Measurements from ENCODE around the gene ASTL.
"Not testable (repeated sequence)": the region's sequence is repeated elsewhere in the genome, so short reads cannot be mapped to it uniquely, and the experiment has no call there.

ASTL gene

GRCh38 chr2:96095116-96095636 lies 43.1 kb downstream of the ASTL start:
- no peak for DNase-seq

- DNase-seq = no peak
These were observed 44.8 kb downstream of the ASTL start for GRCh38 chr2:96093528-96093927.

- no peak for DNase-seq
These were observed 45.4 kb downstream of the ASTL start for GRCh38 chr2:96092951-96093350.

GRCh38 chr2:96092573-96092877 lies 45.8 kb downstream of the ASTL start:
- no peak for DNase-seq

- no peak for DNase-seq
These were observed 46.4 kb downstream of the ASTL start for GRCh38 chr2:96091711-96092572.

- no peak for DNase-seq
These were observed 47.1 kb downstream of the ASTL start for GRCh38 chr2:96091141-96091710.

- DNase-seq = peak; percentile 4
These were observed 47.9 kb downstream of the ASTL start for GRCh38 chr2:96090196-96090926.

GRCh38 chr2:96089356-96090195 lies 48.7 kb downstream of the ASTL start:
- no peak for DNase-seq

GRCh38 chr2:96088340-96089335 lies 49.7 kb downstream of the ASTL start:
- DNase-seq = no peak

- DNase-seq = no peak
These were observed 51.2 kb downstream of the ASTL start for GRCh38 chr2:96087130-96087529.

GRCh38 chr2:96085541-96086355 lies 52.6 kb downstream of the ASTL start:
- DNase-seq = no peak

GRCh38 chr2:96084858-96085518 lies 53.3 kb downstream of the ASTL start:
- not testable (repeated sequence) for DNase-seq

GRCh38 chr2:96083989-96084857 lies 54.1 kb downstream of the ASTL start:
- no peak for DNase-seq

- no peak for DNase-seq
These were observed 55.0 kb downstream of the ASTL start for GRCh38 chr2:96083064-96083939.

- no peak for DNase-seq
These were observed 55.9 kb downstream of the ASTL start for GRCh38 chr2:96082211-96083063.

- no peak for DNase-seq
These were observed 57.3 kb downstream of the ASTL start for GRCh38 chr2:96081042-96081441.

GRCh38 chr2:96075199-96075771 lies 63.0 kb downstream of the ASTL start:
- DNase-seq = no peak
